ENCODE results near the gene PPARA.

GRCh38 chr22:46150655-46151477 is 540 bp downstream of the PPARA start:
- TF ChIP-seq CTCF (conservative IDR thresholded peaks at IDR 0.05 in 1 of 2, IDR thresholded peaks at IDR 0.05 in 1 of 2; ENCODE audit: low read depth in 1 of 2, low read length in 2 of 2) (no peak), EZH2 (IDR thresholded peaks at IDR 0.05; ENCODE audit: low read length, missing control alignments) (no peak)

Measured in fibroblast of lung (primary cell).